Neural cell (in vitro differentiated cells): Measurements from ENCODE around the gene HOXA7. TPM values are rescaled to one million over a fixed set of nuclear protein-coding genes. Genes with fewer than 3 reads are reported as not detected.

Source experiments
- H2AFZ ChIP-seq: fragments of 200-600, 300-800 bp; sonication (generic), shearing (Covaris generic); 2 replicates; pipeline ENCODE4 v1.6.0; 2014; ENCODE audit warnings: low read depth, mild to moderate bottlenecking, antibody characterized with exemption, low read length, moderate library complexity
- H3F3A ChIP-seq: fragments of 200-600 bp; shearing (Covaris generic); 2 replicates; pipeline ENCODE4 v1.6.1; 2016; ENCODE audit warnings: mild to moderate bottlenecking, moderate library complexity, mixed read lengths, antibody characterized with exemption, low read length; ENCODE audit not compliant: insufficient read depth, poor library complexity, severe bottlenecking
- H3K27ac ChIP-seq: fragments of 200-600, 300-800 bp; sonication (generic), shearing (Covaris generic); 2 replicates; pipeline ENCODE4 v1.5.1; 2014; ENCODE audit warnings: mild to moderate bottlenecking, low read length, moderate library complexity
- H3K27me3 ChIP-seq: fragments of 300-800, 200-600 bp; sonication (generic), shearing (Covaris generic); 2 replicates; pipeline ENCODE4 v1.6.0; 2014; ENCODE audit warnings: mild to moderate bottlenecking, low read depth, low read length, moderate library complexity; ENCODE audit not compliant: insufficient read depth
- H3K36me3 ChIP-seq: fragments of 300-800, 200-600 bp; sonication (generic), shearing (Covaris generic); 2 replicates; pipeline ENCODE4 v1.5.1; 2014; ENCODE audit warnings: mild to moderate bottlenecking, antibody characterized with exemption, low read length, moderate library complexity; ENCODE audit not compliant: insufficient read depth
- H3K4me2 ChIP-seq: fragments of 300-800, 200-600 bp; sonication (generic), shearing (Covaris generic); 2 replicates; pipeline ENCODE4 v1.6.0; 2014; ENCODE audit warnings: mild to moderate bottlenecking, low read length
- H3K4me3 ChIP-seq: fragments of 300-800, 200-600 bp; sonication (generic), shearing (Covaris generic); 2 replicates; pipeline ENCODE4 v1.5.1; 2014; ENCODE audit warnings: mild to moderate bottlenecking, low read length, moderate library complexity
- H3K79me2 ChIP-seq: fragments of 200-600 bp; shearing (Covaris generic); replicated peaks from 2 replicates; pipeline ENCODE4 v1.6.0; 2014; ENCODE audit warnings: mild to moderate bottlenecking, low read length, moderate library complexity; ENCODE audit not compliant: insufficient read depth
- H3K9ac ChIP-seq: fragments of 300-800, 200-600 bp; sonication (generic), shearing (Covaris generic); 2 replicates; pipeline ENCODE4 v1.6.1; 2016; ENCODE audit warnings: mild to moderate bottlenecking, low read length, mixed read lengths
- H3K9me2 ChIP-seq: fragments of 200-600 bp; shearing (Covaris generic); 2 replicates; pipeline ENCODE4 v1.6.1; 2016; ENCODE audit warnings: mild to moderate bottlenecking, low read length, mixed read lengths; ENCODE audit not compliant: insufficient read depth
- H3K9me3 ChIP-seq: fragments of 200-600, 300-800 bp; sonication (generic), shearing (Covaris generic); 2 replicates; pipeline ENCODE4 v1.6.1; 2016; ENCODE audit warnings: mild to moderate bottlenecking, mixed run types, low read length, moderate library complexity, mixed read lengths
- H4K20me1 ChIP-seq: fragments of 200-600 bp; shearing (Covaris generic); 2 replicates; pipeline ENCODE4 v1.6.1; 2016; ENCODE audit warnings: mild to moderate bottlenecking, mixed run types; ENCODE audit not compliant: insufficient read depth
- EP300 ChIP-seq: fragments of 450-650 bp; conservative IDR thresholded peaks from 2 replicates; pipeline ENCODE4 v1.6.1; 2014; ENCODE audit warnings: antibody characterized with exemption, mild to moderate bottlenecking, moderate library complexity; ENCODE audit not compliant: poor library complexity, severe bottlenecking
- EZH2 ChIP-seq: fragments of 200-600, 300-800 bp; shearing (Covaris generic), sonication (generic); IDR thresholded peaks from 2 replicates; pipeline ENCODE4 v1.6.1; 2014; ENCODE audit warnings: antibody characterized with exemption, low read length, borderline replicate concordance, mild to moderate bottlenecking; ENCODE audit not compliant: insufficient read depth, poor library complexity, severe bottlenecking
- MXI1 ChIP-seq: fragments of 450-650 bp; conservative IDR thresholded peaks from 2 replicates; pipeline ENCODE4 v1.6.1; 2014; ENCODE audit warnings: antibody characterized with exemption, mild to moderate bottlenecking; ENCODE audit not compliant: poor library complexity, severe bottlenecking
- POLR2AphosphoS5 ChIP-seq: IDR thresholded peaks from 2 replicates; pipeline ENCODE4 v1.6.1; 2012
- RAD21 ChIP-seq: fragments of 450-650 bp; conservative IDR thresholded peaks from 2 replicates; pipeline ENCODE4 v1.6.1; 2014; ENCODE audit warnings: antibody characterized with exemption, mild to moderate bottlenecking, moderate library complexity
- SMC3 ChIP-seq: fragments of 450-650 bp; conservative IDR thresholded peaks from 2 replicates; pipeline ENCODE4 v1.6.1; 2014; ENCODE audit warnings: antibody characterized with exemption, mild to moderate bottlenecking, moderate library complexity; ENCODE audit not compliant: poor library complexity
- TAF1 ChIP-seq: IDR thresholded peaks from 2 replicates; pipeline ENCODE4 v1.6.1; 2012; ENCODE audit warnings: low read depth
- polyA plus RNA-seq: library from polyadenylated mRNA; depleted of rRNA; stranded (reverse); fragments of >200 nt; gene quantifications from 2 replicates; pipeline ENCODE4 v1.2.3, GENCODE V29; 2014
- TF ChIP-seq, protein P1 (sequence below): fragments of 450-650 bp; IDR thresholded peaks from 2 replicates; pipeline ENCODE4 v1.5.1; 2014; ENCODE audit warnings: antibody characterized with exemption, mild to moderate bottlenecking, moderate library complexity; ENCODE audit not compliant: poor library complexity, severe bottlenecking
- TF ChIP-seq, protein P2 (sequence below): IDR thresholded peaks from 2 replicates; pipeline ENCODE4 v1.6.1; 2012; ENCODE audit warnings: borderline replicate concordance

The HOXA7 gene
- polyA plus RNA-seq, 1 donor from 2014 or later = not detected

- Histone ChIP-seq H3K79me2 (no peaks in the 10 kb centered on the region), H4K20me1 (no peaks in the 10 kb centered on the region), H3K9me3 (peaks cover 33% of the 10 kb centered on the region), H3K4me2 (peak overlapping the region; percentile 76), H3F3A (no peaks in the 10 kb centered on the region), H3K27me3 (peaks cover 99% of the 10 kb centered on the region), H2AFZ (no peak overlapping the region), H3K27ac (no peak overlapping the region), H3K4me3 (peak overlapping the region; percentile 76), H3K9ac (peak overlapping the region; percentile 45), H3K9me2 (no peaks in the 10 kb centered on the region), H3K36me3 (no peaks in the 10 kb centered on the region)
- TF ChIP-seq SMC3 = no peak
- TF ChIP-seq EZH2 = no peak
- TF ChIP-seq TAF1 = no peak
- TF ChIP-seq RAD21 = no peak
- TF ChIP-seq EP300 = no peak
- TF ChIP-seq, protein P1, sequence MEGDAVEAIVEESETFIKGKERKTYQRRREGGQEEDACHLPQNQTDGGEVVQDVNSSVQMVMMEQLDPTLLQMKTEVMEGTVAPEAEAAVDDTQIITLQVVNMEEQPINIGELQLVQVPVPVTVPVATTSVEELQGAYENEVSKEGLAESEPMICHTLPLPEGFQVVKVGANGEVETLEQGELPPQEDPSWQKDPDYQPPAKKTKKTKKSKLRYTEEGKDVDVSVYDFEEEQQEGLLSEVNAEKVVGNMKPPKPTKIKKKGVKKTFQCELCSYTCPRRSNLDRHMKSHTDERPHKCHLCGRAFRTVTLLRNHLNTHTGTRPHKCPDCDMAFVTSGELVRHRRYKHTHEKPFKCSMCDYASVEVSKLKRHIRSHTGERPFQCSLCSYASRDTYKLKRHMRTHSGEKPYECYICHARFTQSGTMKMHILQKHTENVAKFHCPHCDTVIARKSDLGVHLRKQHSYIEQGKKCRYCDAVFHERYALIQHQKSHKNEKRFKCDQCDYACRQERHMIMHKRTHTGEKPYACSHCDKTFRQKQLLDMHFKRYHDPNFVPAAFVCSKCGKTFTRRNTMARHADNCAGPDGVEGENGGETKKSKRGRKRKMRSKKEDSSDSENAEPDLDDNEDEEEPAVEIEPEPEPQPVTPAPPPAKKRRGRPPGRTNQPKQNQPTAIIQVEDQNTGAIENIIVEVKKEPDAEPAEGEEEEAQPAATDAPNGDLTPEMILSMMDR = no peak
- TF ChIP-seq MXI1 = no peak
- no peak for TF ChIP-seq POLR2AphosphoS5
- TF ChIP-seq, protein P2, sequence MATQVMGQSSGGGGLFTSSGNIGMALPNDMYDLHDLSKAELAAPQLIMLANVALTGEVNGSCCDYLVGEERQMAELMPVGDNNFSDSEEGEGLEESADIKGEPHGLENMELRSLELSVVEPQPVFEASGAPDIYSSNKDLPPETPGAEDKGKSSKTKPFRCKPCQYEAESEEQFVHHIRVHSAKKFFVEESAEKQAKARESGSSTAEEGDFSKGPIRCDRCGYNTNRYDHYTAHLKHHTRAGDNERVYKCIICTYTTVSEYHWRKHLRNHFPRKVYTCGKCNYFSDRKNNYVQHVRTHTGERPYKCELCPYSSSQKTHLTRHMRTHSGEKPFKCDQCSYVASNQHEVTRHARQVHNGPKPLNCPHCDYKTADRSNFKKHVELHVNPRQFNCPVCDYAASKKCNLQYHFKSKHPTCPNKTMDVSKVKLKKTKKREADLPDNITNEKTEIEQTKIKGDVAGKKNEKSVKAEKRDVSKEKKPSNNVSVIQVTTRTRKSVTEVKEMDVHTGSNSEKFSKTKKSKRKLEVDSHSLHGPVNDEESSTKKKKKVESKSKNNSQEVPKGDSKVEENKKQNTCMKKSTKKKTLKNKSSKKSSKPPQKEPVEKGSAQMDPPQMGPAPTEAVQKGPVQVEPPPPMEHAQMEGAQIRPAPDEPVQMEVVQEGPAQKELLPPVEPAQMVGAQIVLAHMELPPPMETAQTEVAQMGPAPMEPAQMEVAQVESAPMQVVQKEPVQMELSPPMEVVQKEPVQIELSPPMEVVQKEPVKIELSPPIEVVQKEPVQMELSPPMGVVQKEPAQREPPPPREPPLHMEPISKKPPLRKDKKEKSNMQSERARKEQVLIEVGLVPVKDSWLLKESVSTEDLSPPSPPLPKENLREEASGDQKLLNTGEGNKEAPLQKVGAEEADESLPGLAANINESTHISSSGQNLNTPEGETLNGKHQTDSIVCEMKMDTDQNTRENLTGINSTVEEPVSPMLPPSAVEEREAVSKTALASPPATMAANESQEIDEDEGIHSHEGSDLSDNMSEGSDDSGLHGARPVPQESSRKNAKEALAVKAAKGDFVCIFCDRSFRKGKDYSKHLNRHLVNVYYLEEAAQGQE = no peak
Measured at GRCh38 chr7:27161214-27161720, 4.8 kb upstream of the HOXA7 start.

DNA sequence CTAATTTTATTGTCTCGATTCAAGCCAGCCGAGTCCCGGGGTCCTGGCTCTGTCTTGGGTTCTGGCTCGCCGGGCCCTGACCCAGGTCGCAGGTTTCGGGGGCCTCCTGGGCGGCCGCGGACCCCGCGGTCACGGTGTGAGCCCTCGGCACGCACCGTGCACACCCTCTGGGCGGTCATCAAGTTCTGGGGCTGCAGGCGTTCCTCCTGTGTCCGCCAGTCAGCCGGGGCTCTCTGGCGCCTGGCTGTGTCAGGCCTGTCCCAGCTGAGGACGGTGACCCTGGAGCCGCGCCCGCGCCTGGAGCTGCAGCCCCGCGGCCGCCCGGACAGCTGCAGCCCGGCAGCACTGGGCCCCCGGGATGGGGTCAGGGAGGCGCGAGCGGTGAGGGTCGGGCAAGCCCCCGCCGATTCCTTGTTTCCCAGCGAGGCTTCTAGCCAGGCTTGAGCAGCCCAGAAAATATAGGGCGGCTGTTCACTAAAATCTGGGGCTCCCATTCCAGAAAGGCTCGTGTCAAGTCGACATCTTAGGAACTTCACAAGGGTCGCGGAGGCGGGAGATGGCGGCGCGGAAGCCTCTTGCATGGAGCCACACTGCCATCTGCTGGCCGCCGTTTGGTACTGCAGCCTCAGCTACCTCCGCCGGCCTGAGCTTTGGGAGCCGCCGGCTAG, 4.2 kb upstream of the HOXA7 start:
- peak overlapping the region; percentile 76 for H3K4me2 ChIP-seq
- H3K27ac ChIP-seq = no peak overlapping the region
- peak overlapping the region; percentile 73 for H2AFZ ChIP-seq
- H4K20me1 ChIP-seq = no peaks in the 10 kb centered on the region
- H3K4me3 ChIP-seq = peak overlapping the region; percentile 76
- H3K9me3 ChIP-seq = peaks cover 32% of the 10 kb centered on the region
- TF ChIP-seq SMC3 = peak; percentile 98
- peak; percentile 27 for TF ChIP-seq MXI1
- TF ChIP-seq TAF1 = no peak
- TF ChIP-seq POLR2AphosphoS5 = no peak
- TF ChIP-seq RAD21 = peak; percentile 99
- no peak for TF ChIP-seq EZH2
- peak; percentile 24 for TF ChIP-seq EP300
- TF ChIP-seq, protein P1 = peak; percentile 98
- H3K9me2 ChIP-seq = no peaks in the 10 kb centered on the region
- H3K27me3 ChIP-seq = peaks cover 99% of the 10 kb centered on the region
- no peaks in the 10 kb centered on the region for H3K36me3 ChIP-seq
- H3K9ac ChIP-seq = peak overlapping the region; percentile 45
- H3F3A ChIP-seq = no peaks in the 10 kb centered on the region
- H3K79me2 ChIP-seq = no peaks in the 10 kb centered on the region
